CD4-positive, alpha-beta T cell (primary cell): ENCODE results near the gene ZNRF3. TPM values are rescaled to one million over a fixed set of nuclear protein-coding genes. Genes with fewer than 3 reads are reported as not detected.
"Not testable (repeated sequence)": the region's sequence is repeated elsewhere in the genome, so short reads cannot be mapped to it uniquely, and the experiment has no call there.

Experiments
- ATAC-seq: fragments of 200-7000 bp; cut with Tn5 transposase; one replicate; pipeline ENCODE4 v1.10.0; 2022; ENCODE audit warnings: mild to moderate bottlenecking; ENCODE audit not compliant: poor library complexity
- CTCF ChIA-PET: fragments of 350-600 bp; sonication (Branson Sonifier 250); formaldehyde crosslinking; loops from one replicate; lab custom pipeline; 2021; ENCODE audit warnings: antibody characterized with exemption, inconsistent platforms; lab: Charles Lee
- POLR2A ChIA-PET: fragments of 350-600 bp; sonication (Branson Sonifier 250); formaldehyde crosslinking; loops from one replicate; lab custom pipeline; 2021; ENCODE audit warnings: antibody characterized with exemption, inconsistent platforms; lab: Charles Lee
- DNase-seq, 14 experiments: peaks; one replicate each; pipeline ENCODE4 v3.0.0-alpha.2; 2013 to 2020; ENCODE audit warnings: mixed read lengths in 2 of 14
- H3K27ac ChIP-seq, 2 donors: one replicate each; pipeline versions ENCODE4 v1.5.1 to v1.7.0; 2013; ENCODE audit warnings: low read length in 2 of 2, low read depth in 1 of 2, mild to moderate bottlenecking in 1 of 2
- H3K27me3 ChIP-seq, 2 experiments: 1 replicate in 1 of 2; 2 replicates in 1 of 2; pipeline versions ENCODE4 v1.6.1 to v1.7.0; 2013; ENCODE audit warnings: low read length in 2 of 2, control low read depth in 1 of 2, mild to moderate bottlenecking in 1 of 2, moderate library complexity in 1 of 2; ENCODE audit not compliant: insufficient read depth in 2 of 2, control insufficient read depth in 1 of 2
- H3K36me3 ChIP-seq: one replicate; pipeline ENCODE4 v1.6.1; 2013; ENCODE audit warnings: low read length, control low read depth; ENCODE audit not compliant: insufficient read depth
- H3K4me1 ChIP-seq: one replicate; pipeline ENCODE4 v1.6.1; 2013; ENCODE audit warnings: low read length, control low read depth; ENCODE audit not compliant: insufficient read depth
- H3K4me3 ChIP-seq: one replicate; pipeline ENCODE4 v1.5.1; 2013; ENCODE audit warnings: mild to moderate bottlenecking, low read length, moderate library complexity
- H3K9me3 ChIP-seq, 2 experiments: 1 replicate in 1 of 2; 2 replicates in 1 of 2; pipeline versions ENCODE4 v1.6.1 to v1.7.0; 2013; ENCODE audit warnings: low read length in 2 of 2, mild to moderate bottlenecking in 2 of 2, control low read depth in 1 of 2, moderate library complexity in 1 of 2; ENCODE audit not compliant: control insufficient read depth in 1 of 2, insufficient read depth in 1 of 2
- H3K27ac Mint-ChIP-seq: one replicate; pipeline ENCODE4 v1.8.0; 2020; ENCODE audit warnings: mixed read lengths
- H3K27me3 Mint-ChIP-seq: one replicate; pipeline ENCODE4 v1.8.0; 2021; ENCODE audit warnings: mixed read lengths
- H3K36me3 Mint-ChIP-seq: one replicate; pipeline ENCODE4 v1.8.0; 2021; ENCODE audit warnings: low read depth, mixed read lengths
- H3K4me1 Mint-ChIP-seq: one replicate; pipeline ENCODE4 v1.8.0; 2021; ENCODE audit warnings: low read depth, mixed read lengths
- H3K4me3 Mint-ChIP-seq: one replicate; pipeline ENCODE4 v1.8.0; 2020; ENCODE audit warnings: mild to moderate bottlenecking, mixed read lengths
- H3K9me3 Mint-ChIP-seq: one replicate; pipeline ENCODE4 v1.8.0; 2020; ENCODE audit warnings: mixed read lengths
- intact Hi-C, 2 experiments: fragments of 100-400 bp; cut with DNase I in 1 of 2; cut with micrococcal nuclease in 1 of 2; formaldehyde crosslinking; loops; one replicate each; pipeline versions ENCODE4 v1.15.1 to v1.9.0; 2023 to 2025; cut with DNase I, micrococcal nuclease
- total RNA-seq, 174 experiments: library from RNA in 2 of 174; stranded (reverse) in 2 of 174; gene quantifications; one replicate each; pipeline ENCODE4 v1.2.3 and lab custom pipeline; 2021 to 2026
- TF ChIP-seq, protein P1 (sequence below): fragments of 200-600 bp; IDR thresholded peaks from one replicate; pipeline ENCODE4 v1.8.0; 2022; ENCODE audit warnings: antibody characterized with exemption, mild to moderate bottlenecking

The ZNRF3 gene
- total RNA-seq, 2 experiments from 2014 or later: 0.38 to 0.61 TPM

DNA sequence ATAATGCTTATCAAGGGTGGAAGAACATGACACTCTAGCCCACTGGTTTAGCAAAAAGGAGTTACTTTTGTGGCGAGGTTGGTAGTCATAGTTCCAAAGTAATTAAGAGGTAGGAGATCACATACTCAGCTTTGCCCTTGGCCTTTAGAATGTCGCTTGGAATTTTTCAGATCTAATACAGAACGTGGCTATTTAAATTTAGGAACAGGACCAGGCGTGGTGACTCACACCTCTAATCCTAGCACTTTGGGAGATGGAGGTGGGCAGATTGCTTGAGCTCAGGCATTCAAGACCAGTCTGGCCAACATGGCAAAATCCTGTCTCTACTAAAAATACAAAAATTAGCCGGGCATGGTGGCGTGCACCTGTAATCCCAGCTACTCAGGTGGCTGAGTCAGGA lies 26.1 kb upstream of the ZNRF3 start:
- POLR2A ChIA-PET: no interaction called here
- Histone ChIP-seq H3K27ac (no peak overlapping the region), H3K27me3 (peaks cover 0 to 3% of the 10 kb centered on the region in 2 experiments), H3K4me3 (no peak overlapping the region), H3K9me3 (no peaks in the 10 kb centered on the region), H3K36me3 (no peaks in the 10 kb centered on the region), H3K4me1 (no peaks in the 10 kb centered on the region)
- DNase-seq (no peak), ATAC-seq (no peak)
- H3K4me3 Mint-ChIP-seq: no peak overlapping the region
- TF ChIP-seq, protein P1, sequence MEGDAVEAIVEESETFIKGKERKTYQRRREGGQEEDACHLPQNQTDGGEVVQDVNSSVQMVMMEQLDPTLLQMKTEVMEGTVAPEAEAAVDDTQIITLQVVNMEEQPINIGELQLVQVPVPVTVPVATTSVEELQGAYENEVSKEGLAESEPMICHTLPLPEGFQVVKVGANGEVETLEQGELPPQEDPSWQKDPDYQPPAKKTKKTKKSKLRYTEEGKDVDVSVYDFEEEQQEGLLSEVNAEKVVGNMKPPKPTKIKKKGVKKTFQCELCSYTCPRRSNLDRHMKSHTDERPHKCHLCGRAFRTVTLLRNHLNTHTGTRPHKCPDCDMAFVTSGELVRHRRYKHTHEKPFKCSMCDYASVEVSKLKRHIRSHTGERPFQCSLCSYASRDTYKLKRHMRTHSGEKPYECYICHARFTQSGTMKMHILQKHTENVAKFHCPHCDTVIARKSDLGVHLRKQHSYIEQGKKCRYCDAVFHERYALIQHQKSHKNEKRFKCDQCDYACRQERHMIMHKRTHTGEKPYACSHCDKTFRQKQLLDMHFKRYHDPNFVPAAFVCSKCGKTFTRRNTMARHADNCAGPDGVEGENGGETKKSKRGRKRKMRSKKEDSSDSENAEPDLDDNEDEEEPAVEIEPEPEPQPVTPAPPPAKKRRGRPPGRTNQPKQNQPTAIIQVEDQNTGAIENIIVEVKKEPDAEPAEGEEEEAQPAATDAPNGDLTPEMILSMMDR: no peak
- H3K36me3 Mint-ChIP-seq: no peaks in the 10 kb centered on the region
- H3K9me3 Mint-ChIP-seq: no peaks in the 10 kb centered on the region
- no peaks in the 10 kb centered on the region for H3K4me1 Mint-ChIP-seq
- H3K27me3 Mint-ChIP-seq: peaks cover 24% of the 10 kb centered on the region
- CTCF ChIA-PET: interaction anchor here (3.8 kb wide), 1 partner anchor 183 kb away, joined by 33 read pairs; no protein-coding TSS in a partner anchor
- intact Hi-C loops: no loop called here
- H3K27ac Mint-ChIP-seq: no peak overlapping the region

DNA sequence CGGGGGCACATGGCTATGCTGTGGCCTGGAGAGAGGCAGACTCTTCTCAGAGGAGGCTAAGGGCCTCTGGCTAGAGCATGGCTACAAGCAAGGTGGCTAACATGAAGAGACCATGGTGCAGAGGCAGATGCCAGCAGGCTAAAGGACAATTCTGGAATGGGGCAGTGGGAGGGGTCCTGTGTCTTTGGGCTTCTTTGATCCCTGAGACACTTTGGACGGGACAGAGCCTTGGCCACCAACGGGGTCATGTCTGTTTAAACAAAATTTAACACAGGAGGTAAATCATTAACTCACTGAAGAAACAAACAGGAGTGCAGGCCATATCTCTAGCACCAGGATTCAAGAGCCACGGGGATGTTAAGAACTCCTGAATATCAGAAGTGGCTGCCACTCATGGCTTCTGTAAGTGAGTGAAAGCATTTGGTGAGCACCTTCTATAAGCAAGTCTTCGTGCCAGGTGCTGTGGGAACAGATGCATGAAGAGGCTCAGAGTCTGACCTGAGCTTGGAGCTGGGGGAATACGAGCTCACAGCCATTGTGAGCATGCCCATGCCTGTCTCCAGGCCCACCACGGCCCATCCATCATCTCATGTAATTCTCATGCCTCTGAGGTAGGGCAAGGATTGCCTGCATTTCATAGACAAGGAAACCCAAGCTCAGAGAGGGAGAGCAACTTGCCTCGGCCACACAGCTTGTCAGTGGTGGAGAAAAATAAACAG lies 18.3 kb upstream of the ZNRF3 start:
- no peaks in the 10 kb centered on the region for H3K27me3 ChIP-seq
- ATAC-seq (no peak), DNase-seq (no peak)
- ChIA-PET CTCF (no interaction called here), POLR2A (no interaction called here)
- Mint-ChIP-seq H3K36me3 (no peaks in the 10 kb centered on the region), H3K4me3 (no peak overlapping the region), H3K9me3 (no peaks in the 10 kb centered on the region), H3K4me1 (no peaks in the 10 kb centered on the region), H3K27ac (no peak overlapping the region), H3K27me3 (peaks cover 5% of the 10 kb centered on the region)
- no peaks in the 10 kb centered on the region for H3K9me3 ChIP-seq
- no peak overlapping the region for H3K4me3 ChIP-seq
- H3K36me3 ChIP-seq: no peaks in the 10 kb centered on the region
- no peaks in the 10 kb centered on the region for H3K4me1 ChIP-seq
- intact Hi-C loops: no loop called here
- no peak overlapping the region for H3K27ac ChIP-seq
- TF ChIP-seq, protein P1: no peak

DNA sequence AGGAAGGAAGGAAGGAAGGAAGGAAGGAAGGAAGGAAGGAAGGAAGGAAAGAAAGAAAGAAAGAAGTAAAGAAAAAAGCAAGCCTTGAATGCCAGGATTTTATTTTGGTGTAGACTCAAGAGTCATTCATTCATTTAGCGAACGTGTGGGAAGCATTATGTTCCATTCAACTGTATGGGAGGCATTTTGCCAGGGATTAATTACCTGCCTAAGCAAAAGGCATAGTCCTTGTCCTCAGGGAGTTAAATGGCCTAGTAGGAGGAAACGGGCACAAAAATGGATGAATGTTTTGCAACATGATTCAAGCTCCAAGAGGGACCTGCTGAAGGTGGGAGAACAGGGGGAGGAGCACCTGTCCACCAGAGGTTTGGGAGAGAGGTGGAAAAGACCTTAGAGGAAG lies 16.2 kb upstream of the ZNRF3 start:
- ChIA-PET POLR2A (no interaction called here), CTCF (no interaction called here)
- no peak overlapping the region for H3K4me3 ChIP-seq
- no peaks in the 10 kb centered on the region for H3K36me3 ChIP-seq
- H3K9me3 ChIP-seq: no peaks in the 10 kb centered on the region
- Mint-ChIP-seq H3K27ac (no peak overlapping the region), H3K9me3 (no peaks in the 10 kb centered on the region), H3K36me3 (no peaks in the 10 kb centered on the region), H3K4me3 (no peak overlapping the region), H3K4me1 (no peaks in the 10 kb centered on the region), H3K27me3 (peaks cover 5% of the 10 kb centered on the region)
- no peak overlapping the region for H3K27ac ChIP-seq
- intact Hi-C loops: no loop called here
- no peaks in the 10 kb centered on the region for H3K4me1 ChIP-seq
- DNase-seq (no peak), ATAC-seq (no peak)
- TF ChIP-seq, protein P1: no peak
- no peaks in the 10 kb centered on the region for H3K27me3 ChIP-seq

DNA sequence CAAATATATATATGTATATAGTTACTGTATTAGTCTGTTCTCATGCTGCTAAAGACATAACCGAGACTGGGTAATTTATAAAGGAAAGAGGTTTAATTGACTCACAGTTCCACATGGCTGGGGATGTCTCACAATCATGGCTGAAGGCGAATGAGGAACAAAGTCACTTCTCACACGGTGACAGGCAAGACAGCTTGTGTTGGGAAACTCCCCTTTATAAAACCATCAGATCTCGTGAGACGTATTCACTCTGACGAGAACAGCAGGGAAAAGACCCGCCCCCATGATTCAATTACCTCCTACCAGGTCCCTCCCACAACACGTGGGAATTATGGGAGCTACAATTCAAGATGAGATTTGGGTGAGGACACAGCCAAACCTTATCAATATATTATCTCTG lies 15.0 kb upstream of the ZNRF3 start:
- H3K36me3 ChIP-seq, H3K27ac ChIP-seq, H3K27me3 ChIP-seq, H3K27me3 Mint-ChIP-seq, CTCF ChIA-PET, H3K9me3 Mint-ChIP-seq, intact Hi-C loops, H3K36me3 Mint-ChIP-seq, POLR2A ChIA-PET, H3K4me3 Mint-ChIP-seq, H3K27ac Mint-ChIP-seq, ATAC-seq, H3K4me3 ChIP-seq, H3K9me3 ChIP-seq, H3K4me1 Mint-ChIP-seq, H3K4me1 ChIP-seq: not testable (repeated sequence)
- peak in 2 of 14 experiments; percentile 43 to 69 for DNase-seq
